AG04450 (cell line): ENCODE results near the gene PLEKHN1. TPM values are rescaled to one million over a fixed set of nuclear protein-coding genes. Genes with fewer than 3 reads are reported as not detected.

ENCODE experiments used
- CTCF ChIA-PET: fragments of 300-600, 350-600 bp; formaldehyde crosslinking; extraction: SDS; loops from one replicate; lab custom pipeline; 2022; ENCODE audit warnings: antibody characterized with exemption, inconsistent platforms; lab: Charles Lee
- POLR2A ChIA-PET: fragments of 350-600 bp; formaldehyde crosslinking; extraction: SDS; loops from one replicate; lab custom pipeline; 2021; ENCODE audit warnings: antibody characterized with exemption, inconsistent platforms; lab: Yijun Ruan, JAX
- DNase-seq: peaks from one replicate; pipeline ENCODE4 v3.0.0-alpha.2; 2011; ENCODE audit warnings: low read depth, low spot score
- H3K27ac ChIP-seq: one replicate; pipeline ENCODE4 v1.5.1; 2012; ENCODE audit warnings: low read depth, low read length, control low read depth
- H3K27me3 ChIP-seq: one replicate; pipeline ENCODE4 v1.6.0; 2012; ENCODE audit warnings: low read length; ENCODE audit not compliant: control insufficient read depth, insufficient read depth
- H3K4me3 ChIP-seq: 2 replicates; pipeline ENCODE4 v1.5.1; 2011; ENCODE audit warnings: mild to moderate bottlenecking, low read depth, low read length, control low read depth
- H3K9me3 ChIP-seq: 2 replicates; pipeline ENCODE4 v1.5.1; 2012; ENCODE audit warnings: low read length; ENCODE audit not compliant: control insufficient read depth, insufficient read depth
- CTCF ChIP-seq: IDR thresholded peaks from 2 replicates; pipeline ENCODE4 v1.5.1; 2011; ENCODE audit warnings: low read depth, low read length, control low read depth, inconsistent platforms
- polyA plus RNA-seq: library from polyadenylated mRNA; depleted of rRNA; stranded (reverse); fragments of >200 nt; gene quantifications from 2 replicates; pipeline ENCODE4 v1.2.3, GENCODE V29; 2011

PLEKHN1 gene
- polyA plus RNA-seq, 1 experiment: 0.15 TPM

- DNase-seq: no peak
- Histone ChIP-seq H3K4me3 (no peak overlapping the region), H3K27ac (no peak overlapping the region), H3K9me3 (peaks cover under 1% of the 10 kb centered on the region; the same call in 1 of the 2 replicates), H3K27me3 (no peaks in the 10 kb centered on the region)
- no peak for TF ChIP-seq CTCF
- POLR2A ChIA-PET: no interaction called here
- CTCF ChIA-PET: no interaction called here
These were observed 2.3 kb upstream of the PLEKHN1 start for GRCh38 chr1:963746-964525.

GRCh38 chr1:964691-965525 is 1.4 kb upstream of the PLEKHN1 start:
- Histone ChIP-seq H3K9me3 (peaks cover under 1% of the 10 kb centered on the region; the same call in 1 of the 2 replicates), H3K27me3 (no peaks in the 10 kb centered on the region), H3K27ac (no peak overlapping the region), H3K4me3 (no peak overlapping the region)
- CTCF ChIA-PET: no interaction called here
- POLR2A ChIA-PET: no interaction called here
- no peak for DNase-seq
- TF ChIP-seq CTCF: no peak

GRCh38 chr1:965526-966134 is 652 bp upstream of the PLEKHN1 start:
- no peak for DNase-seq
- Histone ChIP-seq H3K27me3 (peaks cover 7% of the 10 kb centered on the region), H3K27ac (no peak overlapping the region), H3K4me3 (no peak overlapping the region), H3K9me3 (peaks cover 6% of the 10 kb centered on the region; the same call in 1 of the 2 replicates)
- POLR2A ChIA-PET: no interaction called here
- CTCF ChIA-PET: no interaction called here
- TF ChIP-seq CTCF: no peak

GRCh38 chr1:966704-967300 is 520 bp downstream of the PLEKHN1 start:
- H3K4me3 ChIP-seq: peak overlapping the region; percentile 74
- no peak for TF ChIP-seq CTCF
- ChIA-PET POLR2A (interaction anchor here (0.6 to 1.4 kb wide), 7 partner anchors 9 to 64 kb away, joined by 3 to 12 read pairs (median 5); no protein-coding TSS in a partner anchor), CTCF (interaction anchor here (1.3 to 1.5 kb wide), 2 partner anchors 35 to 62 kb away, joined by 3 to 11 read pairs; no protein-coding TSS in a partner anchor)
- DNase-seq: no peak
- H3K27ac ChIP-seq: no peak overlapping the region
- peaks cover 19% of the 10 kb centered on the region for H3K27me3 ChIP-seq
- H3K9me3 ChIP-seq: peaks cover 6% of the 10 kb centered on the region; the same call in 1 of the 2 replicates
